K562 (cell line): ENCODE data around the gene CD44. TPM values are rescaled to one million over a fixed set of nuclear protein-coding genes. Genes with fewer than 3 reads are reported as not detected.

Experiments used
- ATAC-seq: fragments of 200-7000 bp; cut with Tn5 transposase; 3 replicates; pipeline ENCODE4 v1.9.1; 2020; ENCODE audit warnings: moderate library complexity
- BruUV-seq: library from RNA; stranded (reverse); fragments of 400-500 nt; replicated peaks from 2 replicates; lab custom pipeline; 2021; lab: Mats Ljungman, UMichigan
- CTCF ChIA-PET: fragments of 300-600 bp; formaldehyde crosslinking; extraction: SDS; loops from one replicate; lab custom pipeline; 2021; ENCODE audit warnings: low intra/inter-chr PET ratio; lab: Yijun Ruan, JAX
- POLR2A ChIA-PET: fragments of 300-600, 350-650 bp; sonication (Branson Sonifier 250); formaldehyde crosslinking; extraction: SDS; loops from one replicate; lab custom pipeline; 2021; ENCODE audit warnings: antibody characterized with exemption, inconsistent platforms; lab: Yijun Ruan, JAX
- DNase-seq, 4 experiments: peaks; one replicate each; pipeline versions ENCODE4 v3.0.0 to v3.0.0-alpha.2; 2011 to 2018; ENCODE audit warnings: low spot score in 3 of 4, mixed read lengths in 3 of 4; ENCODE audit errors: extremely low read depth in 1 of 4
- FAIRE-seq: peaks from 2 replicates; lab custom pipeline; 2011; peaks lifted over from hg19 to GRCh38; lab: Jason Lieb, UNC
- H2AFZ ChIP-seq: 2 replicates; pipeline ENCODE4 v1.6.0; 2011; ENCODE audit warnings: low read depth, low read length, control low read depth, inconsistent platforms
- H3K27ac ChIP-seq: fragments of 200-600 bp; 3 replicates; pipeline ENCODE4 v1.8.0; 2011; ENCODE audit warnings: low read depth, mild to moderate bottlenecking, control low read depth, inconsistent platforms, low read length, moderate library complexity, mixed read lengths; ENCODE audit errors: extremely low read depth
- H3K27me3 ChIP-seq, 2 experiments: fragments of 300-600 bp in 1 of 2; 2 replicates in 1 of 2; 3 replicates in 1 of 2; pipeline versions ENCODE4 v1.6.0 to v1.8.0; 2011; ENCODE audit warnings: inconsistent platforms in 2 of 2, low read length in 2 of 2, mild to moderate bottlenecking in 1 of 2, mixed read lengths in 1 of 2, moderate library complexity in 1 of 2; ENCODE audit not compliant: control insufficient read depth in 2 of 2, insufficient read depth in 2 of 2
- H3K36me3 ChIP-seq: fragments of 300-600 bp; 3 replicates; pipeline ENCODE4 v1.8.0; 2011; ENCODE audit warnings: mild to moderate bottlenecking, low read length, inconsistent platforms; ENCODE audit not compliant: control insufficient read depth, insufficient read depth
- H3K4me1 ChIP-seq, 2 experiments: fragments of 200-600 bp in 1 of 2; replicated peaks in 1 of 2; 2 replicates in 1 of 2; 3 replicates in 1 of 2; pipeline versions ENCODE4 v1.5.1 to v1.8.0; 2011; ENCODE audit warnings: inconsistent platforms in 2 of 2, low read length in 2 of 2, mild to moderate bottlenecking in 1 of 2, mixed read lengths in 1 of 2, moderate library complexity in 1 of 2; ENCODE audit not compliant: control insufficient read depth in 2 of 2, insufficient read depth in 2 of 2
- H3K4me2 ChIP-seq: 2 replicates; pipeline ENCODE4 v1.6.1; 2011; ENCODE audit warnings: low read length, control low read depth, inconsistent platforms, mixed read lengths; ENCODE audit not compliant: insufficient read depth
- H3K4me3 ChIP-seq: fragments of 200-600 bp; sonication (generic), shearing (Covaris generic); 2 replicates; pipeline ENCODE4 v1.5.1; 2016; ENCODE audit warnings: control low read depth, inconsistent platforms
- H3K79me2 ChIP-seq: fragments of 200-600 bp; 3 replicates; pipeline ENCODE4 v1.8.0; 2011; ENCODE audit warnings: low read length, inconsistent platforms; ENCODE audit not compliant: control insufficient read depth, insufficient read depth
- H3K9ac ChIP-seq, 2 experiments: 2 replicates each; pipeline versions ENCODE4 v1.6.0 to v1.6.1; 2011; ENCODE audit warnings: low read depth in 2 of 2, low read length in 2 of 2, control low read depth in 1 of 2, inconsistent platforms in 1 of 2, mild to moderate bottlenecking in 1 of 2, mixed read lengths in 1 of 2; ENCODE audit not compliant: insufficient read depth in 1 of 2
- H3K9me1 ChIP-seq: one replicate; pipeline ENCODE4 v1.6.0; 2011; ENCODE audit warnings: inconsistent platforms, mild to moderate bottlenecking, low read length, moderate library complexity; ENCODE audit not compliant: control insufficient read depth, insufficient read depth
- H3K9me3 ChIP-seq: replicated peaks from 2 replicates; pipeline ENCODE4 v1.5.1; 2011; ENCODE audit warnings: low read depth, low read length, inconsistent platforms; ENCODE audit not compliant: control insufficient read depth, insufficient read depth
- H4K20me1 ChIP-seq: replicated peaks from 2 replicates; pipeline ENCODE4 v1.6.1; 2011; ENCODE audit warnings: low read length, inconsistent platforms, mixed read lengths; ENCODE audit not compliant: control insufficient read depth, insufficient read depth
- HMGN3 ChIP-seq: IDR thresholded peaks from 2 replicates; pipeline ENCODE4 v1.6.1; 2011; ENCODE audit warnings: borderline replicate concordance, low read depth, mild to moderate bottlenecking, mixed read lengths, low read length; ENCODE audit not compliant: insufficient read length; ENCODE audit errors: extremely low read depth
- HNRNPUL1 ChIP-seq: fragments of 200-400 bp; formaldehyde crosslinking; IDR thresholded peaks from 2 replicates; pipeline ENCODE4 v1.6.1; 2017; ENCODE audit warnings: low read length
- NFE2L1 ChIP-seq: fragments of 450-650 bp; IDR thresholded peaks from 2 replicates; pipeline ENCODE4 v1.6.1; 2016; ENCODE audit warnings: missing genetic modification characterization, low read depth, mild to moderate bottlenecking, missing compliant biosample characterization, moderate library complexity, borderline replicate concordance
- RBBP5 ChIP-seq: fragments of 200-600 bp; sonication (generic); IDR thresholded peaks from 2 replicates; pipeline ENCODE4 v1.6.1; 2012; ENCODE audit warnings: borderline replicate concordance, mild to moderate bottlenecking, low read length, control low read depth, inconsistent platforms; ENCODE audit not compliant: insufficient read depth, poor library complexity, severe bottlenecking
- RBM25 ChIP-seq: fragments of 200-400 bp; formaldehyde crosslinking; IDR thresholded peaks from 2 replicates; pipeline ENCODE4 v1.6.1; 2018; ENCODE audit warnings: low read length, low read depth, moderate library complexity; ENCODE audit not compliant: severe bottlenecking
- SUPT5H ChIP-seq: fragments of 450-650 bp; IDR thresholded peaks from 2 replicates; pipeline ENCODE4 v1.6.1; 2016
- ZBTB1 ChIP-seq: sonication (generic); formaldehyde crosslinking; IDR thresholded peaks from 2 replicates; pipeline ENCODE4 v1.8.1; 2023; ENCODE audit warnings: missing genetic modification reagents, low read depth, mild to moderate bottlenecking, borderline replicate concordance
- ZNF24 ChIP-seq: fragments of 450-650 bp; IDR thresholded peaks from 2 replicates; pipeline ENCODE4 v1.6.1; 2016
- WGBS: fragments of 100-300 bp; shearing (Covaris generic); methylation state at CpG from one replicate; pipeline ENCODE4 v1.1.6; 2016; ENCODE audit warnings: low coverage, mixed read lengths; ENCODE audit not compliant: insufficient coverage; ENCODE audit errors: missing lambda C conversion rate; 5-methylcytosine and 5-hydroxymethylcytosine counted together
- in situ Hi-C: fragments of 300-500 bp; cut with MboI; formaldehyde crosslinking; loops from 4 replicates; pipeline ENCODE4 v1.15.0; 2018; ENCODE audit warnings: inconsistent platforms, mixed read lengths
- intact Hi-C: fragments of 100-400 bp; cut with micrococcal nuclease; formaldehyde crosslinking; loops from 2 replicates; pipeline ENCODE4 v1.14.2; 2022
- polyA plus RNA-seq, 8 experiments: library from polyadenylated mRNA; depleted of rRNA in 4 of 8; stranded (reverse) in 5 of 8; unstranded in 3 of 8; fragments of >200 nt; fragmentation: Nextera tagmentation in 2 of 8; fragmentation: Illumina TruSeq in 1 of 8; extraction: Ambion mirVana in 2 of 8; extraction: Trizol in 1 of 8; gene quantifications; 2 replicates each; pipeline versions ENCODE4 v1.2.1 to v1.2.3, GENCODE V29; 2011 to 2014; ENCODE audit warnings: inconsistent platforms in 1 of 8, missing spikeins in 1 of 8
- total RNA-seq, 7 experiments: library from RNA; depleted of rRNA in 6 of 7; stranded (reverse); fragments of >200 nt in 6 of 7; fragmentation: Illumina TruSeq in 2 of 7; extraction: Trizol in 2 of 7; gene quantifications; 2 replicates each; pipeline versions ENCODE4 v1.2.1 to v1.2.3, GENCODE V29; 2011 to 2021; ENCODE audit warnings: low replicate concordance in 1 of 7
- TF ChIP-seq, protein P1 (sequence below): IDR thresholded peaks from 3 replicates; pipeline ENCODE4 v1.6.1; 2011; ENCODE audit warnings: borderline replicate concordance, mild to moderate bottlenecking, moderate library complexity; ENCODE audit not compliant: insufficient read length; ENCODE audit errors: extremely low read depth
- TF ChIP-seq, protein P2 (sequence below): sonication (generic); formaldehyde crosslinking; IDR thresholded peaks from 2 replicates; pipeline ENCODE4 v1.8.0; 2022; ENCODE audit warnings: missing genetic modification reagents, mild to moderate bottlenecking, borderline replicate concordance

The CD44 gene
- total and polyA plus RNA-seq, 9 of the 15 experiments (the other 6 are each of a cell fraction or from before 2014, with no cell fraction given), result 1.2 to 13.9 (median 3.0) TPM

DNA sequence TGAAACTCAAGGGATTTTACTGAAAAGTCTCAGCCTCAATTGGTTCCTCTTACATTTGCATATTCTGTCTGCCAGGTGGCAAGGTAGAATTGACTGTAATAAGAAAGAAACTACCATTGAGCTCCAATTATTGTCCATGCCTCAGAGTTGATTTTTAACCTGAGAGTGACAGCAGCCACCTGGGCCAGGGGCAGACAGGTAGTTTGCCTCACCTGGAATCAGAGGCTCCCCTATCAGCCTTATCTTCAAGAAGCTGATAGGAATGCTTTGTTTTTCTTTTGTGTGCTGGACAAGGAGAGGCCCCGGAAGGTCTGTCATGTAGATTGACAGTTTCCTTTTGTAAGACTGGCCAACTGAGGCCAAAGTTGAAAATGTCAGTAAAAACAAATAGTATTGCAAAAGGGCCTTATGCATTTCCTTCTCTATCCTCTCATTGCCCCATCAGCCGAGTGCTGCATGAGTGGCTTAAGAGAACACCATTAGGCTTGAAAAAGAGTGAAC, 34.1 kb downstream of the CD44 start:
- intact Hi-C loops (no loop called here), in situ Hi-C loops (no loop called here)
- Histone ChIP-seq H3K9me3 (no peaks in the 10 kb centered on the region), H3K27ac (no peak overlapping the region), H3K27me3 (peaks cover 2 to 7% of the 10 kb centered on the region in 2 experiments; a peak in 2 of 5 replicates), H3K36me3 (no peaks in the 10 kb centered on the region), H3K79me2 (no peaks in the 10 kb centered on the region), H3K4me2 (no peak overlapping the region), H3K4me1 (no peaks in the 10 kb centered on the region), H3K9me1 (no peaks in the 10 kb centered on the region), H4K20me1 (no peaks in the 10 kb centered on the region), H3K4me3 (no peak overlapping the region), H2AFZ (no peak overlapping the region), H3K9ac (no peak overlapping the region)
- TF ChIP-seq NFE2L1, result no peak
- TF ChIP-seq HNRNPUL1, result no peak
- no peak for TF ChIP-seq HMGN3
- TF ChIP-seq, protein P1, sequence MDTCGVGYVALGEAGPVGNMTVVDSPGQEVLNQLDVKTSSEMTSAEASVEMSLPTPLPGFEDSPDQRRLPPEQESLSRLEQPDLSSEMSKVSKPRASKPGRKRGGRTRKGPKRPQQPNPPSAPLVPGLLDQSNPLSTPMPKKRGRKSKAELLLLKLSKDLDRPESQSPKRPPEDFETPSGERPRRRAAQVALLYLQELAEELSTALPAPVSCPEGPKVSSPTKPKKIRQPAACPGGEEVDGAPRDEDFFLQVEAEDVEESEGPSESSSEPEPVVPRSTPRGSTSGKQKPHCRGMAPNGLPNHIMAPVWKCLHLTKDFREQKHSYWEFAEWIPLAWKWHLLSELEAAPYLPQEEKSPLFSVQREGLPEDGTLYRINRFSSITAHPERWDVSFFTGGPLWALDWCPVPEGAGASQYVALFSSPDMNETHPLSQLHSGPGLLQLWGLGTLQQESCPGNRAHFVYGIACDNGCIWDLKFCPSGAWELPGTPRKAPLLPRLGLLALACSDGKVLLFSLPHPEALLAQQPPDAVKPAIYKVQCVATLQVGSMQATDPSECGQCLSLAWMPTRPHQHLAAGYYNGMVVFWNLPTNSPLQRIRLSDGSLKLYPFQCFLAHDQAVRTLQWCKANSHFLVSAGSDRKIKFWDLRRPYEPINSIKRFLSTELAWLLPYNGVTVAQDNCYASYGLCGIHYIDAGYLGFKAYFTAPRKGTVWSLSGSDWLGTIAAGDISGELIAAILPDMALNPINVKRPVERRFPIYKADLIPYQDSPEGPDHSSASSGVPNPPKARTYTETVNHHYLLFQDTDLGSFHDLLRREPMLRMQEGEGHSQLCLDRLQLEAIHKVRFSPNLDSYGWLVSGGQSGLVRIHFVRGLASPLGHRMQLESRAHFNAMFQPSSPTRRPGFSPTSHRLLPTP, result no peak
- TF ChIP-seq RBBP5, result no peak
- TF ChIP-seq, protein P2, sequence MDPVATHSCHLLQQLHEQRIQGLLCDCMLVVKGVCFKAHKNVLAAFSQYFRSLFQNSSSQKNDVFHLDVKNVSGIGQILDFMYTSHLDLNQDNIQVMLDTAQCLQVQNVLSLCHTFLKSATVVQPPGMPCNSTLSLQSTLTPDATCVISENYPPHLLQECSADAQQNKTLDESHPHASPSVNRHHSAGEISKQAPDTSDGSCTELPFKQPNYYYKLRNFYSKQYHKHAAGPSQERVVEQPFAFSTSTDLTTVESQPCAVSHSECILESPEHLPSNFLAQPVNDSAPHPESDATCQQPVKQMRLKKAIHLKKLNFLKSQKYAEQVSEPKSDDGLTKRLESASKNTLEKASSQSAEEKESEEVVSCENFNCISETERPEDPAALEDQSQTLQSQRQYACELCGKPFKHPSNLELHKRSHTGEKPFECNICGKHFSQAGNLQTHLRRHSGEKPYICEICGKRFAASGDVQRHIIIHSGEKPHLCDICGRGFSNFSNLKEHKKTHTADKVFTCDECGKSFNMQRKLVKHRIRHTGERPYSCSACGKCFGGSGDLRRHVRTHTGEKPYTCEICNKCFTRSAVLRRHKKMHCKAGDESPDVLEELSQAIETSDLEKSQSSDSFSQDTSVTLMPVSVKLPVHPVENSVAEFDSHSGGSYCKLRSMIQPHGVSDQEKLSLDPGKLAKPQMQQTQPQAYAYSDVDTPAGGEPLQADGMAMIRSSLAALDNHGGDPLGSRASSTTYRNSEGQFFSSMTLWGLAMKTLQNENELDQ, result no peak
- no peak for TF ChIP-seq SUPT5H
- no peak for TF ChIP-seq ZBTB1 (CRISPR knock-in tag)
- no peak for TF ChIP-seq RBM25
- TF ChIP-seq ZNF24, result no peak
- ChIA-PET CTCF (no interaction called here), POLR2A (no interaction called here)
- FAIRE-seq (no peak), ATAC-seq (no peak), DNase-seq (no peak)
- 0% methylated on average over 2 of the region's 2 CpGs for WGBS
- BruUV-seq, result no TSS peak
